Measurements from ENCODE around the gene HSF5.
"Not testable (repeated sequence)": the region's sequence is repeated elsewhere in the genome, so short reads cannot be mapped to it uniquely, and the experiment has no call there.

Gene HSF5

DNA sequence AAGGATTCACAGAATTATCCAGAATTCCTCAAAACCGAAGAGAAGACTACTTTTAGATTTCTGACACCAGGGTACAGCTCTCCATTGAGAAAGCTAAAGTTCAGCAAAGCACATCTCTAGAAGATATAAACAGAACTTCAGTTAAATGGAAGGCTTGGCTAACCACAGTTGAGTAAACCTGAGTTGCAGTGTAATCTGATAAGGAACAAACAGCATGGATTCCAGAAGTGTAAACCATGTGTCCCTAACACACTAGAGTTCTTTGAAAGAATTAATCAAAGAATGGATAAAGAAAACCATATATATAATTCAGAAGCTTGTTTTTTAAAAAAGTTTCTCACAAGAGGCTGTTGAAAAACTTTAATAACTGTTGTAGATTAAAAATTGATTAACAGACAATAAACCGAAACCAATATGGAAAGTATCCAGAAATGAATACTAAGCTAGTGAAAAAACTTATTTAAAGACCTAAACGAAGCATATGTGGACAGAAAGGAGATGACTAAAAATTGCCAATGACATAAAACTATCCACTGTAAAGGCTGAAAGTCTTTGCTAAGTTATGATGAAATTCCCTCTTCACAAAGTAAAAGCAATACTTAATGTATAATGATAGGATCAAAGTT, 75.1 kb downstream of the HSF5 start:
- DNase-seq (ENCODE audit: low read depth) = no peak

DNA sequence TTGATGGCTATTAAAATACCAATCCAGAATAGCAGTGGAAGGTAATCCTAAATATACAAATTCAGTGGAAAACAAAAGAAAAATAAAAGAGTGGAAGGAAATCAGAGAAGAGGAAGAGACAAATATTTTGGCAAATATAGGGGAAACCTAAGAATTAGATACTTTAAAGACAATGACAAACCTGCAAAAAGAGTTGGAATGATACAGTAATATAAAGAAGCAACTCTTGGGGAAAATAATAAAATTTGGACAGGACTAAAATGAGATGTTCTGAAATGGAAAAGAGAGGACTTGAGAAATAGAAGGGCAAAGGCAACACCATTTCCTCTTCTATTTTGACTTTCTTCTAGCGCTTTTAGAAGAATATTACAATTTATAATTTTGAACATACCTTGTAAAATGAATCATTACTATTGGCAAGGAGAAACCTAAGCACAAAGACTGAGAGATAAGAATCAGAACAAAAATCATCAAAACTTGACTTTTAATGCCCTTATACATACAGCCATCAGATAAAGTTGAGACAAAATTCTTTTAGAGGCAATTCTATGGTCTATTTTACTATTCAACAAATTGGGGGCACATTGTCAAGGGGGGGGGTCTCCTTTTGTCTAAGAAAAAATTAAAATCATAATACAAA, 76.0 kb downstream of the HSF5 start:
- DNase-seq (ENCODE audit: low read depth) = no peak

DNA sequence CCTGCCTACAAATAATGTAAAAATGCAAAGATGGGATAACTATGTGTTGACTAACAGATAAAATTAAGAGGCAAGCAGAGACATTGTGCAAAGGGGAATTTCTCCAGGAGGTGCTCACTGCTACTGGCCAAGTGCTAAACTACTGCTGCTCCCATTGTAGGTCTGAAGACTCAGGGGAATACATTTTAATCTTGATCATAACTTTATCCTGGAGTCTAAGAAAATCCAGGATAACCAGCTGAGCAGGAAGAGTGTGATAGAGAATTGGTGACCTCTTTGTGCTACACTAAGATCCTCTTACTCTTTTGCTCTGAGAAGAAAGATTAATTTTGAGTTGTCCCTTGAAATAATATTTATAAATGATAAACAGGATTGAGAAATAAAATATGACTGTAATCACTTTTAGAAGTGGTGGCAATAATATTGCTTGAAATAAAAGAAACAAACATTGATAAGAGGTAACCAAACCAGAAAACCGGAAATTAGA, 76.8 kb downstream of the HSF5 start:
- no peak for DNase-seq (ENCODE audit: low read depth)

DNA sequence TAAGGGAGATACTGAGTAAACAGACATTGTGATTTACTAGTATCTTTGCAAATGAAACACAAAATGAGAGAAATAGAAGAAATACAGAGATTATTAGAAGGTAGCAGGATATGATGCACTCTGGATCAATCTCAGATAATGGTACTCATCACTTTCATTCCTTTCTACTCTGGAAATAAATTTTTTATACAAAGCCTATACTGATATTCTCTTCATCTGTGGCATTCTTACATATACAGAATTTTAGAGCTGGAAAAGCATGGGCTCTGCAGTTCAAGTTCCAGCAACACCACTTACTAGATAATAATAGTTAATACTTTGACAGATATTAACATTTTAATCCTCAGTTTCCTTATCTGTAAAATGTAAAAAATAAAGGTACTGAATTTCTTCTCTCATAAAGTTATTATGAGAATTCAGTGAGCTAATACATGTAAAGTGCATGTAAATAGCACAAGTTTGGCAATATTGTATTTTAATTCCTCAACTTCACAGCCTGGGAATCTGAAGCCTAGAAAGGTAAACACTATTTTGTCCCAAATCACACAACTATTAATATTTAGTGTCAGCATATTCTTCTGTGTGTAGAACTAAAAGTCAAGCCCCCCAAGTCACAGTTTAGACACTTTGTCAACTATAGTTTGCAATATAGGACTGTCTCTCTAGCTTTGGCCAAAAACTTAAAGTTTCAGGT, 77.3 kb downstream of the HSF5 start:
- no peak for DNase-seq (ENCODE audit: low read depth)

DNA sequence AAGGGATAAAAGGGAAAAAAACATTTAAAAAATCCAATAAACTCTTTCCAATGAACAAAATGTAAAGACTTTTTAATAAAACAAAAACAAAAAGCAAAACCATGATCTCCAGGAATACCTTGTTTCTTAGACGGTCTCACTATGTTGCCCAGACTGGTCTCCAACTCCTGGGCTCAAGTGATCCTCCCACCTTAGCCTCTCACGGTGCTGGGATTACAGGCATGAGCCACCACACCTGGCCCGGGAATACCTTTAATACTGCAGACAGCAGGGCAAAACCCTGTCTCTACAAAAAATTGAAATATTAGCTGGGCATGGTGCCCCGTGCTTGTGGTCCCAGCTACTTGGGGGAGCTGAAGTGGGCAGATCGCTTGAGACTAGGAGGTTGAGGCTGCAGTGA, 78.8 kb downstream of the HSF5 start:
- DNase-seq (ENCODE audit: low read depth) = no peak

DNA sequence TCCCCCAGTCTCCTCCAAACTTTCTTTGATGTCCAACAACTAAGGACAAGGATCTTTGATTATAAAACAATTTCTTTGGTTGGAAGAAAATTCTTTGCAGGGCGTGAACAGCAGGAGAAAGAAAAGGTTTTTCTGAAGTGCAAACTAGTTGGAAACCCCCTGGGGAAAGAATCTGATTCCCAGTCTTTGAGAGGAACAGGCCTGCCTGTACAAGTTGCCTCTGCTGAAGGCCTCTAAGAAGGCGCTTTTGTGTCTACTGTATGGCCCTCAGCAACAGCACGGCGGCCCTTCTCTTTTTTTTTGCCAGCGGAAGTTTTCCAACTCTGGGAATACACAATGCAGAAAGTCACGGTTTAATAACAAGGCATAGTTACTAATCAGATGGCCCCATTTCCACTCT, 84.9 kb downstream of the HSF5 start:
- DNase-seq (ENCODE audit: low read depth) = no peak

DNA sequence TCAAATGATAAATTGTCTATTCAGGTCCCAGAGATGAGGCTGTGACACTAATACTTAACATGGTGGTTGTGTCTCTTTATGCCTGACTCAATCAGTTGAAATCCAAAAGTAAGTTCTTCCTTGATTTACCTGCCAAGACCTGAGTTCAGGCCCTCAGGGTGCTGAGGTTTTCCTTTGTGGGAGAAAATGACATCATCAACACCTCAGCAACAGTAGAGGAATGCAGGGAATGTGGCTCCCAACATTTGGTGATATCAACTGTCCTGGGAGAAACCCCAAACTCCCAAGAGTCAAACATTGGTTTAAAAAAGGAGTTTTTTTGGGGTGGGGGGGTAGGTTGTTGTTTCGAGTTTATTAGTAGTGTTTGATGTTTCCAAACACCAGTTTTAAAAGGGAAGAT, 85.5 kb downstream of the HSF5 start:
- DNase-seq (ENCODE audit: low read depth) = no peak

DNA sequence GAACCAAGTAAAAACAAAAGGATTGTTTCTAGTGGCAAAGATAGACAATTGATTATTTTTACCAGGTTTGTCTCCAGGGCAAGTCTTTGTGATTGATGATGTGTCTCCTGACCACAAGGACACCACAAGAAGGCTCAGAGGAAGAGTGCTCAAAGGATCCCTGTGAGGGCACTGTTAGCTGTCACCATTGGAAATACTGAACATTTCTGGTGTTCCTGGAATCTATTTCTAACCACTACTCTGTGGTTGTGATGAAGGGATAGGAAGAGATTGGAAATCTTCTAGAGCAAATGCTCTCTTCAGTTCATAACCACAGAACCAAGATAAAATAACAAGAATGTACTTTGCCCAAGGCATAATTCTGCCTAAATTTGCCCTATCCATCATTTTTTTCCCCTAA, 86.2 kb downstream of the HSF5 start:
- no peak for DNase-seq (ENCODE audit: low read depth)

DNA sequence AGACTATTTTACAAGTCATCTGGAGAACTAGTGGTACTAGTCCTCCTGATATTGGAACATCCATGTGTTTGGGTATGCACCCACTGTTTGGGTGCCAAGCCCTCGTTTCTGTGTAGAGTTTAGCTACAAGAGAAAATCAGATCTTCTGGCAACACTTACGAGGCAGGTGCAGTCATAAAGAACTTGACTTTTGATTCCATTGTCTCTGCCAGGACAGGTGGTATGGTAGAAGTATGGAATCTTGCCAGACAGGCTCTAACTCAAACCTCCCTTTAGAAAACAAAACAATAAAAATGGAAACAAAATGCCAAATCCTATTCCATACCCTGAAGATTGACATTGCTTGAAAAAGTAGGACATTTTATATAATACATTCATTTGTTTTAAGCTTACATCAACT, 86.9 kb downstream of the HSF5 start:
- no peak for DNase-seq (ENCODE audit: low read depth)

DNA sequence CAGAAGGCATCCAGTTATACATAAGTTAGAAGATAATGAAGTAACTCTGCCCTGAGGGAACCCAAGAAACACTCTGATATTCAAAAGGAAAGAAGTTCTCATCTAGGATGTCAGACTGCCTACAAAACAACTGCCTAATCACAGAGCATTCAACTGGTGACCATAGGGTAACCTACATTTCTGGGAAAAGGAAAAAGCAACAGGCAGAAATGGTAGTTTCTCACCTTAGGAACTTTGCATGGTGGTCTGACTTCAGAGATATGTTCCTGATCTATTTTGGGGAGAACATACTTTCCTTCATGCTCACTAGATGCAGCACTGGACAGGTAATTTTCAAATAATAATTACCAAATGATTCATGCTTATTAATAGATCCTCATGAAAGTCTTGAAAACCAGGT, 87.4 kb downstream of the HSF5 start:
- DNase-seq (ENCODE audit: low read depth) = no peak

DNA sequence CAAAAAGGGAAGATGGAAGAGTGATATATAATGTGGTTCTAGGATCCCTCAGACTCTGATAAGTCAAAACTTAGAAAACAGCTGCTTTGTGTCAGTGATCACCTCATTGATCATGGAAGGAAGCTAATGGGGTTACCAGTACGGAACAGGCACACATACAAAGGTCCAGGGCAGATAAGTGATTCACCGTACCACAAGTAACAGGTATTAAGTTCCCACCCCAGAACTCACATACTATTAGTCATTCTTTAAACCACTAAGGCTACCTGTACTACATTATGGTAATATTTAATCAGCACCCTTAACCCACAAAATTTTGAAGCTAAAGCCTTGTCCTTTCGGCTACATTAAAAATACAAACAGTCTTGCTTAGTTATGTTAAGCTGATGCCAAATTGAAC, 88.2 kb downstream of the HSF5 start:
- DNase-seq (ENCODE audit: low read depth) = no peak

DNA sequence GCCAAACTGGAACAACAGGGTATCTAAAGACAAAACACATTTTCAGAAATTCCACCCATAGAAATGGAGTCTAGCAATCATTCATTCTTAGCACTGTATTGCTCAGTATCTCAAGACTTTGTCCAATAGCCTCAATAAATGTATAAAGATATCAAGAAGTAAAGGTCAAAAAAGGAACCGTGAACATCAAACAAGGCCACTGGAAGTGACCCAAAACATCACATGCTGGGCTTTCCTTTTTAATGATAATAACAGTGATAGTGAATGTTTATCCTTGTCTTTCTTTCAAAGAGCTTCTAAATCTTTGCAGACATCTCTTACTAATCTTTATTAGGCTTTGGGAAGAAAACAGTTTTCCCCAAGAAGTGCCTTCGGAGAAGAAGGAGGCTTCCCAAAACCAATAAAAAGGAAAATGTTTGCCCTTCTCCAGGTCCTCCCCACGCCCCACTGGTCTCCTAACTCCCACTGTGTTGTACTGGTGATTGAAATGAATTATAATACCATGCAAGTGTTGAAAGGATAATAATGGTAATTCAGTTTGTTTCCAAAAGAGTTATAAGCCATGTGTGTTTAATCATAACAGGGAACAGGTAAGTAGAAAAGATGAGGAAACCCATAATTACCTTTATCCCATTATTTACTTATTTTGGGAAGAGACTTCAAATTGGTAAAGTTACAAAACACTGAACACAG, 89.5 kb downstream of the HSF5 start:
- DNase-seq (ENCODE audit: low read depth) = no peak

DNA sequence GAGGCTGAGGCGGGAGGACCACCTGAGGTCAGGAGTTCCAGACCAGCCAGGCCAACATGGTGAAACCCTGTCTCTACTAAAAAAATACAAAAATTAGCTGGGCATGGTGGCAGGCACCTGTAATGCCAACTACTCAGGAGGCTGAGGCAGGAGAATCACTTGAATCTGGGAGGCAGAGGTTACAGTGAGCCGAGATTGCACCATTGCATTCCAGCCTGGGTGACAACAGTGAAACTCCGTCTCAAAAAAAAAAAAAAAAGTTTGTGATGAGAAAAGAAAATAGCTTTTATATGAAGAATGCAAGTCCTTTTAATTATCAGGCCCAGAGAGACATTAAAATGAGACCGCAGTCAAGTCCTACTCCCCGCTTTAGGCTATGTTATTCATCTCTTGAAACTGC, 90.8 kb downstream of the HSF5 start:
- not testable (repeated sequence) for DNase-seq (ENCODE audit: low read depth)

DNA sequence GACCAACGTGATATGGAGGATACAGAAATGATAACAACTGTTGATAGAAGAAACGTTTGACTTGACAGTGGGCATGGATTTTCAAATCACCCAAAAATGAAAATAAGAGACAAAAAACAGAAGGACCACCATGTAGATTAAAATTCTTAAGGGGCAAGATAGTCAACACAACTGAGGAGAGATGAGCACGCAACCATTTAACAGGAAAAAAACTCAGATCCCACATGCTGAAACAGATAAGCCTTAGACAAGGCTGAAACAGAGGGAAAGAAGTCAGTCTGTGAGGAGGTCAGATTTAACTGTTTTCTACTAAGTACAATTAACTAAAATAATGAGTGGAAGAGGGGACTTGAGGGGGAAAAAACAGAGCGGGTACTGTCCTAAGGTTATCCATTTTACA, 92.0 kb downstream of the HSF5 start:
- DNase-seq (ENCODE audit: low read depth) = no peak

DNA sequence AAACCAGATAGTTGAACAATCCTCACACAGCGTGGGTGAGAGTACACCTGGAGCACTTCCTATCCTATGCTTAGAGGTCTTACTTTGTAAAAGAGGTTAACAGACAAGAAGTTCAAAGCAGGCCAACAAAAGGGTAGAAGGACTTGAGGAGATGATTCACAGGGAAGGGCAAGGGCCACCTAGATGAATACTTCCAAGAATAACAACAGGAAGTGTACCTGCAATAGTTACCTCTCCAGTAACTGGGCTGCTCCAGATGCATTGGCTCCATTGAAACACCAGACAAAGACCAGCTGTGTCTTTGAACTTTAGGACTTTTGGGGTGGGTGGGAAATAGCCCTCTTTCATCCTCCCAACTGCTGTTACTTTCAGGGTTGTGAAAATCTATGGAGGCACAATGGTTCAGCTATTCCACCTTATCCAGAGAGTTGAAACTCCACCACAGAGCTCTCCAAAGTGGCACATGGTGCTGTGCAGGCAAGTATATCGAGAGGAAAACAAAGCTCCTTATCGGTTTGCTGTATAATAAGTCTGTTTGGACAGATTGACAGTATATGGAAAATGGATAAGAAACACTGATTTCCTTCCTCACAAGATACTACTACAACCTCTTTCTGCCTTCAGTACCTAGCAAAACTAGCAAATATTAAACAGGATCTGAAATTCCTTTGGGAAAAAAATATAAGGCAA, 93.5 kb downstream of the HSF5 start:
- no peak for DNase-seq (ENCODE audit: low read depth)

DNA sequence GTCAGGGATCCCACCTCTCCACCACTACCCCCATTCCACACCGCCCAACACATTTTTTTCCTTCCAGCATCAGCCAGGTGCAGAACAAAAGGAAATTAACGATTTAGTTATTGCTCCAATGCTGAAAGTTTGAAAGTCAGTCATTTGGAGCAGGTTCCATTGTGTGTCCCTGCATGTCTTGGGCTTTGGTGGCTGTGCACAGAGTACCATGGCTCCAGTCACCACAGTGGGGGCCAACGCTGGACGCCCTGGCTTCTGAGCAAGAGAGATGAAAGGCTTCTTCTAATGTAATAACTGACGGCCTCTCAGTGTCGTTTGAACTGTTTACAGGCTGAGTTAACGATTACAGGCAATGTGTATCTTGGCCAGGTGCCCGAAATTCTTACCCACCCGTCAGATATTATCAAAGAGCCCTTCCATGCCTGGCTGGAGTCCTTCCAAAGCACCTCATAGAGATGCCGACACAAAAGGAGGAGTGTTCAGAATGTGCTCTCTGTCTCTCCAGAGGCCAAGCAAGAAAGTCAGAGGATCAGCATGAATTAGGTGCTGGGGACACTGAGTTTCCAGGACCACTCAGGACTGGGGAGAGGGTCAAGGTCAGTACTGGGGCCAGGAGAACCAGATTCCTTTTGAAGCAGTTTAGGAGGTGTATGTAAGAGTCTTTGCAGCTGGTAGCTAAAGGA, 96.8 kb downstream of the HSF5 start:
- DNase-seq (ENCODE audit: low read depth) = no peak

DNA sequence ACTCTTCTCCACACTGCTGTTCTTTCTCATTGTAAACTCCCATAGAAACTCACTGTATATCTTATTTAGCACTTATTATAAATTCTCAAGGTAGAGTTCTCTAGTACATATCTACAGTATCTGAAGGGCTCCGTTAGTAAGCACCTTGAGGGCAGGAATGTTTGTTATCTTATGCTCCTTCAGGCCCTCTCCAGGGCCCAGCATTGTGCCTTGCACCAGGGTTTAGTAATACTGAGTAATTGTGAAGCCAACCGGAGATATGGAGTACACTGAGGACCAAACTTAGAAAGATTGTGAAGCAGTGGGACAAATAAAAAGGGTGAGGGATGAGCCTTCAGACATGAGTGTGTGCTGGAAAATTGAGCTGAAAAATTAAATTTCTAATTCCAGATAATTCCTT, 97.3 kb downstream of the HSF5 start:
- no peak for DNase-seq (ENCODE audit: low read depth)

DNA sequence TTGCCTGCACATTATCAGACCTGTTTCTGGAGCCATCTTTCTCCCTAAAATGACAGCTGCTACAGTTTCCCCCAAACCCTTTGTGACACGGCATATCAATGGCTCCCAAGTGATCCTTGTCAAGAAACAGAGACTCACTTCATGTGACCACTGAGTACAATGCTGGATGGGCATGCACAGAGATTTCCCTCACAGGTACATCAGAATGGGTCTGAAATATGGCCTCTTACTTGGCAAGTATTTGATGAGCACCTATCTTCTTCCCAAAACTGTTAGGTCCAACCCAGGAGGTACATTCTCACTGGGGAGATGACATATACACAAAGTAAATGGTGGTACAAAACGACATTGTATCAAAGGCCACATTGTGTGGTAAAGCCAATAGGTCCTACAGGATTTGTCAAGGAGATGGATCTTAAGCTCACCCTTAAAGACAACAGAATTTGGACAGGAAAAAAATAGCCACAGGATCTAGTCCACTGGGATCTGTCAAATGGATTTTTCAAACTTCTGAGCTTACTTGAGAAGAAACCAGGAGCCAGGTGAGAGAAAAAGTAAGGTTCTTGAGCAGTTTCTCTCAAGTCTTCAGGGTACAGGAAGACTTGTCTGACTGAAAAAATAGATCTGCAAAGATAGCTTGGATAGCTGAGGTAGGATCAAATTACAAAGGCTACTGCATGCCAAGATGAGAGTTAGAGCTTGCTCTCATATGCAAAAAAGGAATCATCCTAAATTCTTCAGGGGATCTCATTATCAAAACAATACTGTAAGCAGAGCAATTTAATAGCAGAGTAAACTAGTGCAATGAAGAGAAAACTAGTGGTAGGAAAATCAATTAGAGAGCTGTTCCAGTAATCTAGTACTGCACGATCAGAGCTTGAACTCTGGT, 99.7 kb downstream of the HSF5 start:
- DNase-seq (ENCODE audit: low read depth) = no peak

DNA sequence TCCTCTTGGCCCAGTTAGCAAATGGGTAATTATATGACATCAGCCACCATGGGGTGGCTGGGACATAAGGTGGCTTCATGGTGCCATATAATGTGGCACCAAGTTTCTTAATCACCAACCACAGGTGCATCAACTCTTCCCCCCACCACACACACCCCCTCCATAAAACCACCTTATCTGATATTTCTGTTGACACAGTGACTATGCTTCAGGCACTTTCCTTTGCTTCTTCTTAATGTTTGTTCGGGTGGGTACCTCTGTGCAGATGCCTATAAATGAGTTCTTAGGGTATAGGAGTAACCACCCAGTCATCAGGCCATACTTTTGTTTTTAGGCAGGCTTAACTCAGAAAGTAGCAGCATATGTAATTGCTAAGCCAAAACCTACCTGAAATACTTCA, 100.4 kb downstream of the HSF5 start:
- no peak for DNase-seq (ENCODE audit: low read depth)

DNA sequence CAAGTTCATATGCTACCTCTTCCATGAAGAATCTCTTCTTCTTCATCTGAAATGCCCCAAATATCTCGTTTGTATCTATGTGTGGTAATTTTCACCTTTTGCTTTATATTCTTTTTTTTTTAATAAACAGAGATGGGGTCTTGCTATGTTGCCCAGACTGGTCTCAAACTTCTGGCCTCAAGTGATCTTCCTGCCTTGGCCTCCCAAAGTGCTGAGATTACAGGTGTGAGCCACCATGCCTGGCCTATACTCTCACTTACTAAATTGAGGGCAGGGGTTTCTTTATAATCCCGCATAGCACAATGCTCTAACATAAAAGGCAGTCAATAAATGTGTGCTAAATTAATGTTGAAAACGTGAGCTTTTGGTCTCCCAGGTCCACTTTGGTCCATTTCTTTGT, 101.5 kb downstream of the HSF5 start:
- DNase-seq (ENCODE audit: low read depth) = no peak
